Subcutaneous adipose tissue (tissue), 4 donors: Measurements from ENCODE around the gene MYH7. TPM values are rescaled to one million over a fixed set of nuclear protein-coding genes. Genes with fewer than 3 reads are reported as not detected.

ENCODE experiments used
- CTCF ChIP-seq: fragments of 450-650 bp; IDR thresholded peaks from one replicate; pipeline ENCODE4 v1.5.1; 2016; ENCODE audit warnings: low read depth, mild to moderate bottlenecking, control low read depth, antibody characterized with exemption, moderate library complexity
- total RNA-seq, 4 donors: library from RNA; depleted of rRNA; stranded (reverse); fragments of >200 nt; gene quantifications; one replicate each; pipeline ENCODE4 v1.1.0, GENCODE V29; 2016

MYH7 gene
- total RNA-seq, 4 donors from 2014 or later: not detected

DNA sequence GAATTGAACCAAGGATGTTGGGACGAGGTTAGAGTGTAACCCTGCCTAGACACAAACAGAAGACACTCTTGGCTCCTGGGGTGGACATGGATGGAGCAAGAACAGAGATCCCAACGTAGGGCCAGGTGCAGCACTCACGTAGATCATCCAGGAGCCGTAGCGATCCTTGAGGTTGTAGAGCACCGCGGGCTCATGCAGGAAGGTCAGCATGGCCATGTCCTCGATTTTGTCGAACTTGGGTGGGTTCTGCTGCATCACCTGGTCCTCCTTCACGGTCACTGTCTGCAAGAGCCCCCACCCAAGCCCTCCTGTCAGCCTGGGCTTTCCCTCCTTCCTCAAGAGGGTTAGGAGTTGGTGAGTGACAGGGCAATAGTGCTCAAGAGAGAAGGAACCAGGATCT lies 2.5 kb downstream of the MYH7 start:
- TF ChIP-seq CTCF: no peak

GRCh38 chr14:23432102-23432925 lies 3.1 kb downstream of the MYH7 start:
- TF ChIP-seq CTCF: no peak

GRCh38 chr14:23431486-23431885 lies 4.0 kb downstream of the MYH7 start:
- TF ChIP-seq CTCF: no peak

GRCh38 chr14:23430723-23431085 lies 4.8 kb downstream of the MYH7 start:
- TF ChIP-seq CTCF: no peak

DNA sequence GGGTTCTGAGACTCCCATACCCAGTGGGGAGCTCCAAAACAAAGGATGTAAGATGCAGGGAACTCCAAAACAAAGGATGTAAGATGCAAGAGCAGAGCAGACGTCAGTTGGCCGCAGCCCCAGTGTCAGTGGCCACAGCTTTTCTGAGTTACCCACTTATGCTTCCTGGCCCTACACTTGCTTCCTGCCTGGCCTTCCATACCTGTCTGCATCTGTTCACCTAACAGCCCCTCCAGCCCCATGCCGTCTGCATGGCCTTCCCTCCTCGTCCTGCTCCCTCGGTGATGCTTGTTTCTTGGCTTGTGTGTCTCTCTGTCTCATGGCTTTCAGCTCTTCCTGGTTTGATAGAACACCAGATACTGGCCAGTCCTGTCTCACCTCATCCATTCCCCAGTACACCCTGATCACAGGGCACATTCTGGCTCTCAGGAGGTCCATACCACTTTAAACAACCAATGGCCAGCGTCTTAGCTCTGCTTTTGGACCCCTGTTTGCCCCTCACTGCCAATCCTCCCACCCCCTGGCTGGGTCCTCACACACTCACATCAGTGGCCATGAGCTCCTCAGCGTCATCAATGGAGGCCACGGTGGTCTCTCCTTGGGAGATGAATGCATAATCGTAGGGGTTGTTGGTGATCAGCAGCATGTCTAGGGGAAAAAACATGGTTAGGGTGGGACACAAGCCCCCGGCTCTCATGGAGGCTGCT lies 5.3 kb downstream of the MYH7 start:
- TF ChIP-seq CTCF: no peak

- TF ChIP-seq CTCF: no peak
Measured at GRCh38 chr14:23428686-23429495, 6.6 kb downstream of the MYH7 start.

GRCh38 chr14:23425169-23425568 lies 10.3 kb downstream of the MYH7 start:
- no peak for TF ChIP-seq CTCF
